CD14-positive monocyte (primary cell): ENCODE results near the gene TMEM91. TPM values are rescaled to one million over a fixed set of nuclear protein-coding genes. Genes with fewer than 3 reads are reported as not detected.
A peak's percentile ranks its signal among the peaks of the same experiment; 100 is the strongest.

ENCODE experiments used
- DNase-seq, 3 donors: peaks; one replicate each; pipeline ENCODE4 v3.0.0-alpha.2; 2011 to 2022
- H2AFZ ChIP-seq: 2 replicates; pipeline ENCODE4 v1.6.0; 2012; ENCODE audit warnings: mild to moderate bottlenecking, low read depth, low read length, inconsistent platforms; ENCODE audit not compliant: insufficient read depth, poor library complexity, severe bottlenecking
- H3K27ac ChIP-seq, 2 donors: 1 replicate in 1 of 2; 2 replicates in 1 of 2; pipeline ENCODE4 v1.5.1; 2012 to 2013; ENCODE audit warnings: low read length in 2 of 2, control low read depth in 1 of 2, inconsistent platforms in 1 of 2, low read depth in 1 of 2, mild to moderate bottlenecking in 1 of 2
- H3K27me3 ChIP-seq, 2 donors: one replicate each; pipeline versions ENCODE4 v1.6.0 to v1.6.1; 2011 to 2013; ENCODE audit warnings: low read length in 2 of 2; ENCODE audit not compliant: control insufficient read depth in 2 of 2, insufficient read depth in 2 of 2
- H3K36me3 ChIP-seq, 2 donors: replicated peaks in 1 of 2; 1 replicate in 1 of 2; 2 replicates in 1 of 2; pipeline versions ENCODE4 v1.5.1 to v1.6.1; 2012 to 2013; ENCODE audit warnings: low read length in 2 of 2, control low read depth in 1 of 2, inconsistent platforms in 1 of 2, mild to moderate bottlenecking in 1 of 2; ENCODE audit not compliant: insufficient read depth in 2 of 2, control insufficient read depth in 1 of 2
- H3K4me1 ChIP-seq, 2 donors: 1 replicate in 1 of 2; 2 replicates in 1 of 2; pipeline versions ENCODE4 v1.5.1 to v1.6.1; 2012 to 2013; ENCODE audit warnings: low read length in 2 of 2, control low read depth in 1 of 2, inconsistent platforms in 1 of 2, mild to moderate bottlenecking in 1 of 2, moderate library complexity in 1 of 2; ENCODE audit not compliant: insufficient read depth in 2 of 2, control insufficient read depth in 1 of 2
- H3K4me2 ChIP-seq: replicated peaks from 2 replicates; pipeline ENCODE3; 2012; ENCODE audit warnings: low read length, moderate library complexity, mild to moderate bottlenecking; ENCODE audit not compliant: poor library complexity, severe bottlenecking; ENCODE audit errors: extremely low read depth
- H3K4me3 ChIP-seq, 3 experiments: fragments of 200-600 bp in 1 of 3; sonication (generic) in 1 of 3; replicated peaks in 1 of 3; 1 replicate in 2 of 3; 2 replicates in 1 of 3; pipeline ENCODE4 v1.5.1; 2011 to 2013; ENCODE audit warnings: low read length in 3 of 3, mild to moderate bottlenecking in 3 of 3, control low read depth in 2 of 3, low read depth in 2 of 3, inconsistent platforms in 1 of 3, moderate library complexity in 1 of 3
- H3K79me2 ChIP-seq: 2 replicates; pipeline ENCODE4 v1.6.0; 2012; ENCODE audit warnings: mild to moderate bottlenecking, control low read depth, inconsistent platforms, low read length, moderate library complexity; ENCODE audit not compliant: insufficient read depth
- H3K9ac ChIP-seq: 2 replicates; pipeline ENCODE4 v1.6.0; 2017; ENCODE audit warnings: low read length, mild to moderate bottlenecking; ENCODE audit not compliant: insufficient read depth, poor library complexity, severe bottlenecking
- H3K9me3 ChIP-seq, 2 donors: replicated peaks in 1 of 2; 1 replicate in 1 of 2; 2 replicates in 1 of 2; pipeline versions ENCODE4 v1.5.1 to v1.6.1; 2012 to 2013; ENCODE audit warnings: low read length in 2 of 2, control low read depth in 1 of 2; ENCODE audit not compliant: control insufficient read depth in 1 of 2, insufficient read depth in 1 of 2
- H4K20me1 ChIP-seq: 2 replicates; pipeline ENCODE4 v1.6.0; 2012; ENCODE audit warnings: mild to moderate bottlenecking, low read length, control low read depth, moderate library complexity; ENCODE audit not compliant: insufficient read depth
- H3K27ac Mint-ChIP-seq, 7 donors: one replicate each; pipeline ENCODE4 v1.8.0; 2020; ENCODE audit warnings: mild to moderate bottlenecking in 7 of 7, mixed read lengths in 7 of 7, moderate library complexity in 6 of 7, inconsistent platforms in 2 of 7
- H3K27me3 Mint-ChIP-seq, 3 donors: one replicate each; pipeline ENCODE4 v1.8.0; 2021 to 2022; ENCODE audit warnings: low read depth in 3 of 3, mild to moderate bottlenecking in 3 of 3, mixed read lengths in 3 of 3, moderate library complexity in 3 of 3, inconsistent platforms in 1 of 3
- H3K36me3 Mint-ChIP-seq, 2 donors: one replicate each; pipeline ENCODE4 v1.8.0; 2020; ENCODE audit warnings: mixed read lengths in 2 of 2, inconsistent platforms in 1 of 2, mild to moderate bottlenecking in 1 of 2
- H3K4me1 Mint-ChIP-seq: one replicate; pipeline ENCODE4 v1.8.0; 2020; ENCODE audit warnings: mild to moderate bottlenecking, mixed read lengths
- H3K4me3 Mint-ChIP-seq, 2 donors: one replicate each; pipeline ENCODE4 v1.8.0; 2020; ENCODE audit warnings: mild to moderate bottlenecking in 2 of 2, mixed read lengths in 2 of 2, moderate library complexity in 1 of 2
- H3K9me3 Mint-ChIP-seq, 7 donors: one replicate each; pipeline ENCODE4 v1.8.0; 2020 to 2022; ENCODE audit warnings: mixed read lengths in 7 of 7, mild to moderate bottlenecking in 6 of 7, moderate library complexity in 6 of 7, inconsistent platforms in 2 of 7
- WGBS: methylation state at CpG from one replicate; pipeline ENCODE4 v1.1.5; 2013; ENCODE audit warnings: missing lambda C conversion rate; ENCODE audit not compliant: insufficient coverage; 5-methylcytosine and 5-hydroxymethylcytosine counted together
- intact Hi-C, 2 donors: fragments of 100-400 bp; cut with micrococcal nuclease; formaldehyde crosslinking; loops; one replicate each; pipeline versions ENCODE4 v1.15.0 to v1.15.1; 2023
- polyA plus RNA-seq, 3 donors: library from polyadenylated mRNA; depleted of rRNA in 1 of 3; unstranded in 2 of 3; stranded (reverse) in 1 of 3; fragments of 300-500 nt in 2 of 3; fragments of >200 nt in 1 of 3; fragmentation: Illumina TruSeq in 2 of 3; gene quantifications; 1 replicate in 2 of 3; 2 replicates in 1 of 3; pipeline ENCODE4 v1.2.3, GENCODE V29; 2012 to 2021
- TF ChIP-seq, protein P1 (sequence below): fragments of 200-600 bp; IDR thresholded peaks from one replicate; pipeline ENCODE4 v1.8.0; 2022; ENCODE audit warnings: antibody characterized with exemption, mild to moderate bottlenecking

The TMEM91 gene
- polyA plus RNA-seq, 3 donors, result 29.1 to 103 (median 34.9) TPM

DNA sequence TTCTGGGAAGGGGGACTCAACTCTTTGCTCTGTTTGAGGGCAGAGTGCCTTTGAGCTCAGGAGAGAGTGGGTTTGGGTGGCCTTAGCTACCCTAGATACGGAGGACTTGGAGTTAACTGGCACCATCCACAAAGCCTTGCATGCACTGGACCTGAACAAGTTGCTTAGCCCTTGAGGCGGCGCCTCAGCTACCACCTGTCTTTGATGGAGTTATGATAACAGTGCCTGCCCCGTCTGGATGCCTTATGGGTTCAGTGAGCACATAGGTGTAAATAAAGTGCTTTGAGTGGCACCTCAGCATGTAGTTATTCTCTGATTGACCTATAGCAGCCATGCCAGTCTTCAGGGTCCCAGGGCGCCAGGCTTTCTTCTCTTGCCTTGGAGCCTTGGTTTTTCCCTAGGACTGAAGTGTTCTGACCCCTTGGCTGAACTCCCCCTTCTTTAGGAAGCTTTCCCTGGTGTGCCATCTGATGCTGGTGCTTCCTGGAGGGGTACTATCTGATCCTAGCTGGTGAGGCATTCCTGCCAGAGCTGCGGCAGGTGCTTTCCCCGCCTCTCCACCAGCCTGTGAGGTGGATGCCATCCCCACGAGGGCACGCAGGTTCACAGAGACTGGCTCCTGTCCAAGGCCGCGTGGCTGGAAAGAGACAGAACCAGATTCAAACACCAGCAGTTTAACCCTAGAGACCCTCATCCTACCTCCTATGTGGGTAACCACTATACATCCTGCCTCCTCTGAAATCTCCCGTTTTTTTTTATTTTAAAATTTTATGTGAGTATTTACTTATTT lies 27.0 kb downstream of the TMEM91 start:
- Mint-ChIP-seq H3K4me1 (peaks cover 54% of the 10 kb centered on the region), H3K27me3 (no peaks in the 10 kb centered on the region), H3K27ac (peak overlapping the region in 1 of 7 donors; percentile 37), H3K36me3 (peaks cover 20 to 41% of the 10 kb centered on the region in 2 donors), H3K4me3 (no peak overlapping the region), H3K9me3 (no peaks in the 10 kb centered on the region)
- H3K27ac ChIP-seq, result no peak overlapping the region
- peaks cover 78% of the 10 kb centered on the region for H3K79me2 ChIP-seq
- peaks cover 11 to 26% of the 10 kb centered on the region in 2 donors for H3K36me3 ChIP-seq
- no peak overlapping the region for H2AFZ ChIP-seq
- intact Hi-C loops, result no loop called here
- H3K4me2 ChIP-seq, result no peak overlapping the region
- TF ChIP-seq, protein P1, sequence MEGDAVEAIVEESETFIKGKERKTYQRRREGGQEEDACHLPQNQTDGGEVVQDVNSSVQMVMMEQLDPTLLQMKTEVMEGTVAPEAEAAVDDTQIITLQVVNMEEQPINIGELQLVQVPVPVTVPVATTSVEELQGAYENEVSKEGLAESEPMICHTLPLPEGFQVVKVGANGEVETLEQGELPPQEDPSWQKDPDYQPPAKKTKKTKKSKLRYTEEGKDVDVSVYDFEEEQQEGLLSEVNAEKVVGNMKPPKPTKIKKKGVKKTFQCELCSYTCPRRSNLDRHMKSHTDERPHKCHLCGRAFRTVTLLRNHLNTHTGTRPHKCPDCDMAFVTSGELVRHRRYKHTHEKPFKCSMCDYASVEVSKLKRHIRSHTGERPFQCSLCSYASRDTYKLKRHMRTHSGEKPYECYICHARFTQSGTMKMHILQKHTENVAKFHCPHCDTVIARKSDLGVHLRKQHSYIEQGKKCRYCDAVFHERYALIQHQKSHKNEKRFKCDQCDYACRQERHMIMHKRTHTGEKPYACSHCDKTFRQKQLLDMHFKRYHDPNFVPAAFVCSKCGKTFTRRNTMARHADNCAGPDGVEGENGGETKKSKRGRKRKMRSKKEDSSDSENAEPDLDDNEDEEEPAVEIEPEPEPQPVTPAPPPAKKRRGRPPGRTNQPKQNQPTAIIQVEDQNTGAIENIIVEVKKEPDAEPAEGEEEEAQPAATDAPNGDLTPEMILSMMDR, result no peak
- 94% methylated on average over 7 of the region's 12 CpGs for WGBS
- H3K9me3 ChIP-seq, result no peaks in the 10 kb centered on the region
- peaks cover 7% of the 10 kb centered on the region for H4K20me1 ChIP-seq
- no peak for DNase-seq
- H3K9ac ChIP-seq, result no peak overlapping the region
- H3K4me1 ChIP-seq, result peaks cover 43 to 44% of the 10 kb centered on the region in 2 donors
- no peak overlapping the region for H3K4me3 ChIP-seq
- H3K27me3 ChIP-seq, result no peaks in the 10 kb centered on the region

DNA sequence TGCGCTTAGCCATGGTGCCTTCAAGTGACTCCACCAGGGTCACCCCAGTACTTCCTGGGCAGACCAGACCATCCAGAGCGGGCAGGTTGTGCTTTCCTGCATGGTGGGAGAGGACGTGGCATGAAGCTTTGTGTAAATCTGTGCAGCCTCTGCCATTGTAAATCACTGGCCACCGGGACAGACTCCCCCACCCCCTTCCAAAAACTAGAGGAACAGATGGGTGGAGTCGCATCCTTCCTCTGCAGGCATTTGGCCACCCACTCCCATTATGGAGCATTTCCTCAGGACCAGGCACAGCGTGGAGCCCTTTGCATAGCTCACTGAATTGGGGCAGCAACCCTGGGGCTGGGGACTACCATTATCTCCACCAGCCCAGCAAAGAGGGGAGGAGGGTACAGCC lies 29.4 kb downstream of the TMEM91 start:
- H3K27me3 ChIP-seq, result no peaks in the 10 kb centered on the region
- Mint-ChIP-seq H3K4me1 (peaks cover 64% of the 10 kb centered on the region), H3K4me3 (peak overlapping the region in 1 of 2 donors; percentile 46), H3K36me3 (peaks cover 30 to 39% of the 10 kb centered on the region in 2 donors), H3K9me3 (peaks cover 0 to 3% (median 0%) of the 10 kb centered on the region in 7 donors), H3K27me3 (peaks cover 0 to 2% (median 0%) of the 10 kb centered on the region in 3 donors), H3K27ac (peak overlapping the region in 4 of 7 donors; percentile 58 to 99 (median 66))
- H3K79me2 ChIP-seq, result peaks cover 70% of the 10 kb centered on the region
- peaks cover 13 to 29% of the 10 kb centered on the region in 2 donors for H3K36me3 ChIP-seq
- TF ChIP-seq, protein P1, result no peak
- no peak overlapping the region for H2AFZ ChIP-seq
- no peaks in the 10 kb centered on the region for H3K9me3 ChIP-seq
- WGBS, result 100% methylated on average over 1 of the region's 6 CpGs
- peaks cover 57 to 60% of the 10 kb centered on the region in 2 donors for H3K4me1 ChIP-seq
- H3K27ac ChIP-seq, result peak overlapping the region; percentile 4 to 94
- H3K9ac ChIP-seq, result no peak overlapping the region
- H4K20me1 ChIP-seq, result peaks cover 7% of the 10 kb centered on the region
- H3K4me3 ChIP-seq, result peak overlapping the region in 1 of 3 experiments; percentile 35
- intact Hi-C loops, result no loop called here
- DNase-seq, result no peak
- H3K4me2 ChIP-seq, result peak overlapping the region; percentile 49
